GM12891 (cell line): Measurements from ENCODE around the gene HOXD10.

Experiments
- PAX5 ChIP-seq: IDR thresholded peaks from 2 replicates; pipeline ENCODE4 v1.6.1; 2011; ENCODE audit warnings: low read length, moderate library complexity, mild to moderate bottlenecking; ENCODE audit not compliant: insufficient read depth, severe bottlenecking
- POLR2A ChIP-seq: IDR thresholded peaks from 2 replicates; pipeline ENCODE4 v1.6.1; 2011; ENCODE audit warnings: low read depth, low read length, control low read depth
- POLR2AphosphoS5 ChIP-seq: IDR thresholded peaks from 2 replicates; pipeline ENCODE4 v1.6.1; 2011; ENCODE audit warnings: low read depth, low read length, control low read depth
- POU2F2 ChIP-seq: IDR thresholded peaks from 2 replicates; pipeline ENCODE4 v1.6.1; 2011; ENCODE audit warnings: low read depth, mild to moderate bottlenecking, control low read depth, low read length, moderate library complexity
- SPI1 ChIP-seq: IDR thresholded peaks from 2 replicates; pipeline ENCODE4 v1.6.1; 2011; ENCODE audit warnings: low read depth, low read length, control low read depth
- TAF1 ChIP-seq: IDR thresholded peaks from 2 replicates; pipeline ENCODE4 v1.6.1; 2011; ENCODE audit warnings: low read depth, low read length, control low read depth

DNA sequence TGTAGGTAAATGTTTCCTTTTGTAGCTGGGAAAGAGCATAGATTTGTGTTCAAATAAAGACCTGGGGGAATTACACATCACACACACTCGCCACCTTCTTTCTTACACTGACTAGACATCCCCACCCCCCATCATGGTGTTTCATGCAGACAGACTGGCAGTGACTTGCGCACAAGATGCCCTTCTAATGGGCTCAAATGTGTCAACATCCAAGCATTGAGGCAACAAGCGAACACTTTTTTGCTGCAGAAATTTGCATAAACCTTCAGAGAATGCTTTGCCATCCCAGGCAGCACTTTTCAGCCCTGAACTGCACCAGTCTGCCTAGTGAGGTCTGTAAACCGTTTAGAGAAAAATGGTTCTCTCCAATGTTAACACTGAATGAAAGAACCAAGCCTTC lies 17.5 kb downstream of the HOXD10 start:
- TF ChIP-seq POLR2A, result no peak
- no peak for TF ChIP-seq POU2F2
- TF ChIP-seq POLR2AphosphoS5, result no peak
- TF ChIP-seq TAF1, result no peak
- TF ChIP-seq SPI1, result no peak
- TF ChIP-seq PAX5, result no peak
